IMR-90 (cell line): Measurements from ENCODE around the gene ALK. TPM values are rescaled to one million over a fixed set of nuclear protein-coding genes. Genes with fewer than 3 reads are reported as not detected.

Experiments
- ATAC-seq: fragments of 200-7000 bp; cut with Tn5 transposase; 2 replicates; pipeline ENCODE4 v1.9.1; 2020; ENCODE audit warnings: low read depth, mild to moderate bottlenecking, moderate library complexity
- BruUV-seq: library from RNA; stranded (reverse); fragments of 400-500 nt; replicated peaks from 2 replicates; lab custom pipeline; 2021; lab: Mats Ljungman, UMichigan
- CTCF ChIA-PET: fragments of 300-600 bp; formaldehyde crosslinking; extraction: SDS; loops from one replicate; lab custom pipeline; 2021; ENCODE audit warnings: antibody characterized with exemption; lab: Yijun Ruan, JAX
- POLR2A ChIA-PET: fragments of 300-600 bp; sonication (Branson Sonifier 250); formaldehyde crosslinking; loops from one replicate; lab custom pipeline; 2022; ENCODE audit warnings: antibody characterized with exemption; ENCODE audit not compliant: unreplicated experiment; lab: Charles Lee
- DNase-seq: peaks from one replicate; pipeline ENCODE4 v3.0.0; 2013
- H2AFZ ChIP-seq: replicated peaks from 2 replicates; pipeline ENCODE3; 2013; ENCODE audit warnings: low read length, mild to moderate bottlenecking; ENCODE audit not compliant: poor library complexity
- H2AK5ac ChIP-seq: 2 replicates; pipeline ENCODE4 v1.6.1; 2013; ENCODE audit warnings: low read depth, low read length, inconsistent platforms
- H2AK9ac ChIP-seq: replicated peaks from 2 replicates; pipeline ENCODE3; 2013; ENCODE audit warnings: mild to moderate bottlenecking, low read depth, low read length, moderate library complexity; ENCODE audit not compliant: poor library complexity
- H2BK120ac ChIP-seq: 2 replicates; pipeline ENCODE4 v1.6.1; 2013; ENCODE audit warnings: low read depth, low read length, inconsistent platforms
- H2BK15ac ChIP-seq: 3 replicates; pipeline ENCODE4 v1.6.1; 2013; ENCODE audit warnings: low read depth, low read length, inconsistent platforms
- H2BK20ac ChIP-seq: 2 replicates; pipeline ENCODE4 v1.6.1; 2013; ENCODE audit warnings: low read depth, mild to moderate bottlenecking, inconsistent platforms, low read length, moderate library complexity
- H2BK5ac ChIP-seq: 2 replicates; pipeline ENCODE4 v1.6.1; 2013; ENCODE audit warnings: mild to moderate bottlenecking, low read depth, low read length, inconsistent platforms; ENCODE audit not compliant: poor library complexity, severe bottlenecking
- H3K14ac ChIP-seq: replicated peaks from 2 replicates; pipeline ENCODE4 v1.6.1; 2013; ENCODE audit warnings: low read depth, low read length, inconsistent platforms
- H3K18ac ChIP-seq: 2 replicates; pipeline ENCODE4 v1.6.1; 2013; ENCODE audit warnings: low read depth, low read length, control low read depth
- H3K23ac ChIP-seq: 2 replicates; pipeline ENCODE4 v1.6.1; 2013; ENCODE audit warnings: low read depth, low read length, inconsistent platforms
- H3K27ac ChIP-seq: 2 replicates; pipeline ENCODE4 v1.5.1; 2013; ENCODE audit warnings: mild to moderate bottlenecking, control low read depth, low read length; ENCODE audit not compliant: insufficient read depth
- H3K27me3 ChIP-seq: 2 replicates; pipeline ENCODE4 v1.6.1; 2013; ENCODE audit warnings: low read length; ENCODE audit not compliant: control insufficient read depth, insufficient read depth
- H3K36me3 ChIP-seq: 2 replicates; pipeline ENCODE4 v1.6.1; 2013; ENCODE audit warnings: low read length, mixed read lengths; ENCODE audit not compliant: control insufficient read depth, insufficient read depth
- H3K4ac ChIP-seq: 2 replicates; pipeline ENCODE4 v1.6.1; 2013; ENCODE audit warnings: low read depth, low read length, inconsistent platforms
- H3K4me1 ChIP-seq: 2 replicates; pipeline ENCODE4 v1.6.1; 2013; ENCODE audit warnings: low read length, mixed read lengths; ENCODE audit not compliant: control insufficient read depth, insufficient read depth
- H3K4me2 ChIP-seq: 2 replicates; pipeline ENCODE4 v1.6.1; 2013; ENCODE audit warnings: low read depth, mild to moderate bottlenecking, control low read depth, low read length, moderate library complexity
- H3K4me3 ChIP-seq: 2 replicates; pipeline ENCODE4 v1.5.1; 2013; ENCODE audit warnings: low read depth, mild to moderate bottlenecking, control low read depth, low read length, moderate library complexity; ENCODE audit not compliant: insufficient read depth
- H3K56ac ChIP-seq: 2 replicates; pipeline ENCODE4 v1.6.1; 2013; ENCODE audit warnings: low read length, inconsistent platforms; ENCODE audit not compliant: insufficient read depth; ENCODE audit errors: extremely low read depth
- H3K79me1 ChIP-seq, 2 experiments: 2 replicates each; pipeline ENCODE4 v1.6.1; 2013; ENCODE audit warnings: low read length in 2 of 2, inconsistent platforms in 1 of 2, low read depth in 1 of 2
- H3K9ac ChIP-seq: 2 replicates; pipeline ENCODE4 v1.6.1; 2013; ENCODE audit warnings: low read depth, low read length, control low read depth
- H3K9me1 ChIP-seq: 2 replicates; pipeline ENCODE4 v1.6.1; 2013; ENCODE audit warnings: low read length, inconsistent platforms; ENCODE audit not compliant: insufficient read depth
- H3K9me3 ChIP-seq: 2 replicates; pipeline ENCODE4 v1.6.1; 2013; ENCODE audit warnings: low read length; ENCODE audit not compliant: control insufficient read depth, insufficient read depth
- H4K20me1 ChIP-seq: 2 replicates; pipeline ENCODE4 v1.6.1; 2013; ENCODE audit warnings: low read length, inconsistent platforms; ENCODE audit not compliant: insufficient read depth
- H4K5ac ChIP-seq: 2 replicates; pipeline ENCODE4 v1.6.1; 2013; ENCODE audit warnings: mild to moderate bottlenecking, low read depth, low read length, control low read depth
- H4K8ac ChIP-seq, 2 experiments: 2 replicates each; pipeline ENCODE4 v1.6.1; 2013; ENCODE audit warnings: low read depth in 2 of 2, low read length in 2 of 2, control low read depth in 1 of 2, inconsistent platforms in 1 of 2
- H4K91ac ChIP-seq: 2 replicates; pipeline ENCODE4 v1.6.1; 2013; ENCODE audit warnings: low read depth, low read length, inconsistent platforms; ENCODE audit not compliant: insufficient read depth
- BHLHE40 ChIP-seq: fragments of 150-350 bp; IDR thresholded peaks from 2 replicates; pipeline ENCODE4 v1.6.1; 2016; ENCODE audit warnings: mild to moderate bottlenecking, low read depth, low read length
- CEBPB ChIP-seq: IDR thresholded peaks from 2 replicates; pipeline ENCODE4 v1.6.1; 2012; ENCODE audit warnings: low read depth, low read length, improper control_type of control experiment
- CHD1 ChIP-seq: IDR thresholded peaks from 2 replicates; pipeline ENCODE4 v1.6.1; 2012; ENCODE audit warnings: low read depth, low read length, improper control_type of control experiment
- FOS ChIP-seq: fragments of 150-350 bp; IDR thresholded peaks from 2 replicates; pipeline ENCODE4 v1.6.1; 2016; ENCODE audit warnings: low read depth, low read length
- MAFK ChIP-seq: IDR thresholded peaks from 2 replicates; pipeline ENCODE4 v1.6.1; 2012; ENCODE audit warnings: low read depth, low read length, improper control_type of control experiment
- MAZ ChIP-seq: IDR thresholded peaks from 2 replicates; pipeline ENCODE4 v1.6.1; 2012; ENCODE audit warnings: low read depth, mild to moderate bottlenecking, low read length, improper control_type of control experiment, moderate library complexity, borderline replicate concordance
- MXI1 ChIP-seq: IDR thresholded peaks from 2 replicates; pipeline ENCODE4 v1.6.1; 2012; ENCODE audit warnings: low read depth, mild to moderate bottlenecking, low read length, moderate library complexity, borderline replicate concordance
- NFE2L2 ChIP-seq: fragments of 150-350 bp; IDR thresholded peaks from 2 replicates; pipeline ENCODE4 v1.6.1; 2016; ENCODE audit warnings: low read depth, mild to moderate bottlenecking, low read length
- RAD21 ChIP-seq: IDR thresholded peaks from 2 replicates; pipeline ENCODE4 v1.6.1; 2012; ENCODE audit warnings: low read length, improper control_type of control experiment
- RCOR1 ChIP-seq: IDR thresholded peaks from 2 replicates; pipeline ENCODE4 v1.6.1; 2012; ENCODE audit warnings: mild to moderate bottlenecking, low read length, improper control_type of control experiment; ENCODE audit not compliant: insufficient replicate concordance
- RFX5 ChIP-seq: IDR thresholded peaks from 2 replicates; pipeline ENCODE4 v1.8.0; 2012; ENCODE audit warnings: low read depth, mild to moderate bottlenecking, low read length, moderate library complexity
- SMC3 ChIP-seq: fragments of 150-350 bp; IDR thresholded peaks from 2 replicates; pipeline ENCODE4 v1.6.1; 2016; ENCODE audit warnings: low read depth, mild to moderate bottlenecking, antibody characterized with exemption, low read length, moderate library complexity
- WGBS, 2 experiments: methylation state at CpG; one replicate each; pipeline versions ENCODE4 v1.1.5 to v1.1.7; 2013; ENCODE audit warnings: missing lambda C conversion rate in 2 of 2; ENCODE audit not compliant: insufficient read length in 1 of 2; ENCODE audit errors: extremely low coverage in 2 of 2; 5-methylcytosine and 5-hydroxymethylcytosine counted together
- dilution Hi-C: fragments of 300-500 bp; cut with HindIII; formaldehyde crosslinking; loops from one replicate; pipeline ENCODE4 v1.14.3; 2018; ENCODE audit warnings: low sequenced_read_pairs; ENCODE audit not compliant: unreplicated experiment
- in situ Hi-C: fragments of 300-500 bp; cut with MboI; formaldehyde crosslinking; loops from 3 replicates; pipeline ENCODE4 v1.14.3; 2019; ENCODE audit warnings: low sequenced_read_pairs, inconsistent platforms, mixed read lengths
- intact Hi-C: fragments of 100-400 bp; cut with micrococcal nuclease; formaldehyde crosslinking; loops from 2 replicates; pipeline ENCODE4 v1.10.0; 2022
- polyA plus RNA-seq, 3 experiments: library from polyadenylated mRNA; depleted of rRNA; stranded (reverse); fragments of >200 nt; gene quantifications; 2 replicates each; pipeline ENCODE4 v1.2.3, GENCODE V29; 2012; ENCODE audit warnings: low replicate concordance in 1 of 3
- total RNA-seq: library from RNA; depleted of rRNA; stranded (reverse); fragments of >200 nt; gene quantifications from 2 replicates; pipeline ENCODE4 v1.2.3, GENCODE V29; 2012
- TF ChIP-seq, protein P1 (sequence below): conservative IDR thresholded peaks from 2 replicates; pipeline ENCODE4 v1.5.1; 2012; ENCODE audit warnings: mild to moderate bottlenecking, low read depth, low read length, improper control_type of control experiment
- TF ChIP-seq, protein P2 (sequence below): fragments of 150-350 bp; IDR thresholded peaks from 2 replicates; pipeline ENCODE4 v1.6.1; 2017; ENCODE audit warnings: mild to moderate bottlenecking, antibody characterized with exemption, low read length, low read depth
- TF ChIP-seq, protein P3 (sequence below): fragments of 150-350 bp; IDR thresholded peaks from 2 replicates; pipeline ENCODE4 v1.6.1; 2016; ENCODE audit warnings: low read depth, mild to moderate bottlenecking, low read length, moderate library complexity, borderline replicate concordance

Gene ALK
- total and polyA plus RNA-seq, 2 of the 4 experiments (the other 2 are of a cell fraction), result not detected

DNA sequence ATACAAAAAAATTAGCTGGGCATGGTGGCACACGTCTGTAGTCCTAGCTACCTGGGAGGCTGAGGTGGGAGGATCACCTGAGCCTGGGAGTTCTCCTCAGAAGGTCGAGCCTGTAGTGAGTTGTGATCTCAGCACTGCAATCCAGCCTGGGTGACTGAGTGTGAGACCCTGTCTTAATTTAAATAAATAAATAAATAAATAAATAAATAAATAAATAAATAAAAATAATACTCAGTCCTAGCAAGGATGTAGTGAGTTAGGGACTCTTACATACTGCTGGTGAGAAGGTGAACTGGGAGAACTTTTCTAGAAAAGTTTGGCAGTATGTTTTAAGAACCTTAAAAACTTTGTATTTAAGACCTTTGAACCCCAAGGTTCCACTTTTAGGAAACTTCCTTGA lies 576.1 kb downstream of the ALK start:
- Histone ChIP-seq H3K4me1 (no peaks in the 10 kb centered on the region), H2BK5ac (no peak overlapping the region), H3K27ac (no peak overlapping the region), H2AK9ac (no peak overlapping the region), H3K18ac (no peak overlapping the region), H3K36me3 (no peaks in the 10 kb centered on the region), H4K91ac (no peak overlapping the region), H2BK15ac (no peak overlapping the region), H2AK5ac (no peak overlapping the region), H3K4me3 (no peak overlapping the region), H3K79me1 (no peaks in the 10 kb centered on the region), H4K20me1 (no peaks in the 10 kb centered on the region), H3K14ac (no peak overlapping the region), H3K9me1 (no peaks in the 10 kb centered on the region), H2AFZ (no peak overlapping the region), H3K9ac (no peak overlapping the region), H2BK20ac (no peak overlapping the region), H3K4ac (no peak overlapping the region), H4K8ac (no peak overlapping the region), H4K5ac (no peak overlapping the region), H3K9me3 (no peaks in the 10 kb centered on the region), H2BK120ac (no peak overlapping the region), H3K23ac (no peak overlapping the region), H3K4me2 (no peak overlapping the region), H3K27me3 (peaks cover 22% of the 10 kb centered on the region), H3K56ac (no peak overlapping the region)
- no CpG with 5 or more reads among the region's 2 CpGs for WGBS, 2 experiments
- DNase-seq, result no peak
- TF ChIP-seq CHD1, result no peak
- no peak for TF ChIP-seq FOS
- no peak for TF ChIP-seq MAFK
- TF ChIP-seq, protein P1, sequence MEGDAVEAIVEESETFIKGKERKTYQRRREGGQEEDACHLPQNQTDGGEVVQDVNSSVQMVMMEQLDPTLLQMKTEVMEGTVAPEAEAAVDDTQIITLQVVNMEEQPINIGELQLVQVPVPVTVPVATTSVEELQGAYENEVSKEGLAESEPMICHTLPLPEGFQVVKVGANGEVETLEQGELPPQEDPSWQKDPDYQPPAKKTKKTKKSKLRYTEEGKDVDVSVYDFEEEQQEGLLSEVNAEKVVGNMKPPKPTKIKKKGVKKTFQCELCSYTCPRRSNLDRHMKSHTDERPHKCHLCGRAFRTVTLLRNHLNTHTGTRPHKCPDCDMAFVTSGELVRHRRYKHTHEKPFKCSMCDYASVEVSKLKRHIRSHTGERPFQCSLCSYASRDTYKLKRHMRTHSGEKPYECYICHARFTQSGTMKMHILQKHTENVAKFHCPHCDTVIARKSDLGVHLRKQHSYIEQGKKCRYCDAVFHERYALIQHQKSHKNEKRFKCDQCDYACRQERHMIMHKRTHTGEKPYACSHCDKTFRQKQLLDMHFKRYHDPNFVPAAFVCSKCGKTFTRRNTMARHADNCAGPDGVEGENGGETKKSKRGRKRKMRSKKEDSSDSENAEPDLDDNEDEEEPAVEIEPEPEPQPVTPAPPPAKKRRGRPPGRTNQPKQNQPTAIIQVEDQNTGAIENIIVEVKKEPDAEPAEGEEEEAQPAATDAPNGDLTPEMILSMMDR, result no peak
- TF ChIP-seq, protein P2, sequence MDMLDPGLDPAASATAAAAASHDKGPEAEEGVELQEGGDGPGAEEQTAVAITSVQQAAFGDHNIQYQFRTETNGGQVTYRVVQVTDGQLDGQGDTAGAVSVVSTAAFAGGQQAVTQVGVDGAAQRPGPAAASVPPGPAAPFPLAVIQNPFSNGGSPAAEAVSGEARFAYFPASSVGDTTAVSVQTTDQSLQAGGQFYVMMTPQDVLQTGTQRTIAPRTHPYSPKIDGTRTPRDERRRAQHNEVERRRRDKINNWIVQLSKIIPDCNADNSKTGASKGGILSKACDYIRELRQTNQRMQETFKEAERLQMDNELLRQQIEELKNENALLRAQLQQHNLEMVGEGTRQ, result no peak
- no peak for TF ChIP-seq CEBPB
- no peak for TF ChIP-seq RCOR1
- TF ChIP-seq MXI1, result no peak
- TF ChIP-seq NFE2L2, result no peak
- no peak for TF ChIP-seq BHLHE40
- TF ChIP-seq, protein P3, sequence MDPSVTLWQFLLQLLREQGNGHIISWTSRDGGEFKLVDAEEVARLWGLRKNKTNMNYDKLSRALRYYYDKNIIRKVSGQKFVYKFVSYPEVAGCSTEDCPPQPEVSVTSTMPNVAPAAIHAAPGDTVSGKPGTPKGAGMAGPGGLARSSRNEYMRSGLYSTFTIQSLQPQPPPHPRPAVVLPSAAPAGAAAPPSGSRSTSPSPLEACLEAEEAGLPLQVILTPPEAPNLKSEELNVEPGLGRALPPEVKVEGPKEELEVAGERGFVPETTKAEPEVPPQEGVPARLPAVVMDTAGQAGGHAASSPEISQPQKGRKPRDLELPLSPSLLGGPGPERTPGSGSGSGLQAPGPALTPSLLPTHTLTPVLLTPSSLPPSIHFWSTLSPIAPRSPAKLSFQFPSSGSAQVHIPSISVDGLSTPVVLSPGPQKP, result no peak
- TF ChIP-seq RFX5, result no peak
- no peak for TF ChIP-seq SMC3
- TF ChIP-seq RAD21, result no peak
- no peak for TF ChIP-seq MAZ
- dilution Hi-C loops (no loop called here), intact Hi-C loops (no loop called here), in situ Hi-C loops (no loop called here)
- CTCF ChIA-PET, result no interaction called here
- ATAC-seq, result no peak
- POLR2A ChIA-PET, result no interaction called here
- BruUV-seq, result no TSS peak
